Right ventricle myocardium superior (tissue), 1 donor: ENCODE data around the gene ARHGAP42. TPM values are rescaled to one million over a fixed set of nuclear protein-coding genes. Genes with fewer than 3 reads are reported as not detected.

Source experiments
- ATAC-seq: fragments of 200-7000 bp; cut with Tn5 transposase; one replicate; pipeline ENCODE4 v1.9.1; 2020; ENCODE audit warnings: mild to moderate bottlenecking; ENCODE audit not compliant: poor library complexity
- DNase-seq: peaks from one replicate; pipeline ENCODE4 v3.0.0-alpha.2; 2020
- intact Hi-C: fragments of 100-400 bp; cut with DNase I; formaldehyde crosslinking; loops from one replicate; pipeline ENCODE4 v1.11.2; 2022
- total RNA-seq: library from RNA; stranded (reverse); fragmentation: NEBNext Ultra II Directional; extraction: Animal tissue kit (Norgen Biotek cat#: 25700); gene quantifications from one replicate; pipeline ENCODE4 v1.2.1, GENCODE V29; 2021
- donor health status: DM: no; HTN: yes; CAD: no; lungs with severe emphysema.

Gene ARHGAP42
- total RNA-seq, 1 donor from 2014 or later: 7.2 TPM

DNA sequence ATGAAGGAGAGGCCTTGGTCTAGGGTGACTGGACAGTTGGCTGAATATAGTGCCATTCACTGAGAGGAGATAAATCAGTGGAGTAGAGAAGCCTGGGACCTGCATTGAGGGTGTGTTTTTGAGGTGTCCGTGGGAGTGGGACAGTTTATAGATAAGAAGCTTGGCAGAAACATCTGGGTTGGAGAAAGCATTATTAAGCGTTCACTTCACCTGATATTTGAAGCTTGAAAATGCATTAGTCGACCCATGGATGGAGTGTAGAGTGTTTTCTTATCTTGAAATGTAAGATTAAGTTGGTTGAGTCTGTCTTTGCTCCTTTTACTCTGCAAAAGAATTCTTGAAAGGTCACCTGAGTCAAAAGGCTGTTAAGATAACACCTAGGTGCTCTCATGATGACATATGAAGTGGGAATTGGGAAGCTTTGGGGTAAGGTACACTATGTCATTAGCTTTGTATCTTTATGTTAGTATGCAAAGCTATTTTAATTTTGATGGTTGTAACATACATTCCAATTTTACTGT is 160.7 kb downstream of the ARHGAP42 start:
- ATAC-seq (no peak), DNase-seq (no peak)
- intact Hi-C loops: no loop called here

DNA sequence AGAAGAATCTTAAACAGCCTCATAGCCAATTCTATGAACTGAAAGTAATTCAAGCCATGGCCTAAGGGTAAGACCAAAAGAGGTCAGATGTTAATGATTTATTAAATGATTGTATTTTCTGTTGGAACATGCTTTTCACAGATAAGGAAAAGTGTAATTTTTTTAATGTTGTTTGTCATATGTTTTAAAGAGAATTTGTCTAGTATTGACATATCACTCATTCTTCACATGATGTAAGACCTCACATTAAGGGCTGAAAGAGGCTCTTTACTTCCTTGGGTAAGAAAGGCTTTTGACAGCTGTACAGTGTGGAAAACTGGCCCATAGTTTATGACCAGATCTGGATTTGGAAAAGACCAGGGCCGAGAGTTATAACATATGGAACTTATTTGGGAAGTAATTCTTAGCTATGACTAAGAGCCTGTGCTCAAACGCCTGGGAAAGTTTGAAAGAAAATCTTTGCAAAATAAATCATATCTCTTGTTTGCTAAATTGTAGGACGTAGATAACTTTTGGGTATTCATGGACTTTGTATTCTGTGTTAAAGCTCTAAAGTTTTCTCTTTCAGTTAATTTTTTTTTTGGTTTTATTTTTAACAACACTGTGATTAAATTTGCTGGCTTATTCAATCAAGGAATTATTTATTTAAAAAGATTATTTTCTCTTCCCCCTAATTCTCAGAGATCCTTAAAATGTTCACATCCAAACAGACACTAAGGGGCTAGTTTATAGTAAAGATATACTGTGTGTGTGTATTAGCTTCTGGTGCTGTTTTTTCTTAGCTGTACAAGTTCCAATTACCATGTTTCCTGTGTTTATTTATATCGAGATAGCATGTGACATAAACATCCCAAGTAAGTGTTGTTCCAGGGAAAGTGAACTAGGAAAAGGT is 162.2 kb downstream of the ARHGAP42 start:
- intact Hi-C loops: no loop called here
- no peak for DNase-seq

DNA sequence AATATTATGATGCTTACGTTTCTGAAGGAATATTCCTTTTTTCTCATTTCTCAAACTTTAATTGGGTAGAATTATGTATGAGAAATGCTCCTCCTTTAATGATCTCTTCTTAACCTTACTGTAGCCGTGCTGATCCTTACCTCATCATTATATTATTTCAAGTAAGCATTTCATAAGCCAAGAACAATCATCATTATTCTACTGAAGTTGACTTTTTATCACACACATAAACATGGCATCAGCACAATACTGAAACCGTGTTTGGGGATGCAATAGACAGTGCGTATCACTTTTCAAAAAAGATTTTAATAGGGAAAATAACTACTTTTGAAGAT is 162.8 kb downstream of the ARHGAP42 start:
- intact Hi-C loops: loop anchor here (10.0 kb wide), 1 partner anchor 85 kb away; no protein-coding TSS in a partner anchor
- DNase-seq (no peak), ATAC-seq (peak; percentile 17)

More for the DNA sequence above, 162.2 kb downstream of the ARHGAP42 start:
- ATAC-seq: peak; percentile 52

DNA sequence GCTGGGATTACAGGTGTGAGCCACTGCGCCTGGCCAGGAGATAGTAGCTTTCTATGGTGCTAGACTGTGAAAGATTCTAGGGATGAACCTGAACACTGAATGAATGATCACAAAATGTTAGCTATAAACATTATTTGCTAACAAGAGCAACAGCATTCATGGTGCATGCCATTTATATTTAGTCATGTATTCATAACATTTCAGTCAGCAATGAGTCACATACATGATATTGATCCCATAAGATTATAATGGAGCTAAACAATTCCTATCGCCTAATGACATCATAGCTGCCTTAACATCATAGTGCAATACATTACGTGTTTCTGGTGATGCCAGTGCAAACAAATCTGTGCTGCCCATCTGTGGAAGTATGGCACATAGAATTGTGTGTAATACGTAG is 164.1 kb downstream of the ARHGAP42 start:
- intact Hi-C loops: loop anchor here (10.0 kb wide), 1 partner anchor 84 kb away; no protein-coding TSS in a partner anchor
- DNase-seq: no peak
- no peak for ATAC-seq

DNA sequence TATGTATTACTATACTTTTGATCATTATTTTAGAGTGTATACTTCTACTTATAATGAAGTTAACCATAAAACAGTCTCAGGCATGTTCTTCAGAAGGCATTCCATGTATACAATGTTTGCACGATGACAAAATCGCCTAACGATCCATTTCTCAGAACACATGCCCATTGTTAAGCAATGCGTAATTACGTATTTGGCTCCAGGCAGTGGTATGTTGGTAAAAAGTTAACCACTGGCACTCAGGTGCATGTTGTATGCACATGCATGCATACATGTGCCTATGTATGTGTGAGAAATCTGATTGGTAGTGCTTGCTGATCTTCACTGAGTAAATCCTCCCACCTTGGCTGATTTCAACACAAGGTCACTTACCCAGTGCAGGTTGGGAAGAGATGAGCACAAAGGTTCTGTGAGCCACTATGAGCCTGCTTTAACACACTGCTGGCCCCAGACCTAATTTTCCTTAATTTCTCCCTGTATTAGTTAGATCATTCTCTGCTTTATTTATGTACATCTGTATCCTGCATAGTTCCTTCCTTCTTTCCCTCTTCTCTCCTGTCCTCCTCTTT is 164.6 kb downstream of the ARHGAP42 start:
- DNase-seq (no peak), ATAC-seq (no peak)
- intact Hi-C loops: loop anchor here (10.0 kb wide), 1 partner anchor 83 kb away; no protein-coding TSS in a partner anchor

DNA sequence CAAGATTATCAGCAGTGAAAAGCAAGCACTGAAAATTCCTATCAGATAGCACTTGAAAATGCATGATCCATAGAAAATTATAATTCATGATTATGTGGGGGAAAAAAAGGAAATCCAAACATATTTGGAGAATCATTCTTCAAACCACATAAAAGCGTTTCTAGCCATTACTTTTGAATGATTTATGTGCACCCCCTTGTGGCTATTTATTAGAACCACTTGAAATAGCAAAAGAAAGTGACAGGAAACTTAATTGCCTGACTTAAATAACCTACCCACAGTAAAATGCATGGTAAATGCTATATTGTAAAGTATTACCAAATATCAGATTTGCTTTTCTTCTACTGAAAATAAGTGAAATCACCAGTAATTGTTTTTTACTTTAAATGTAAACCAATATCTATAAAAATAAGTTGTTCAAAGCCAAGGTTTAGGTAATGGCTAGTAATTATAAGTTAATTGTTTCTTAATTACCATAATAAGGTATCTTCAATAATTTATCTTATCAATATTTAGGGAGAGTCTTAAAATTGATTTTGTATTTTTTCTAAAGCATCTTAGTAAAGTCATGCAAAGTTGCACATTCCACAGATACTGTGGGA is 168.5 kb downstream of the ARHGAP42 start:
- peak; percentile 45 for ATAC-seq
- intact Hi-C loops: loop anchor here (2.0 to 10.0 kb wide), 3 partner anchors 79 to 278 kb away; no protein-coding TSS in a partner anchor
- no peak for DNase-seq

DNA sequence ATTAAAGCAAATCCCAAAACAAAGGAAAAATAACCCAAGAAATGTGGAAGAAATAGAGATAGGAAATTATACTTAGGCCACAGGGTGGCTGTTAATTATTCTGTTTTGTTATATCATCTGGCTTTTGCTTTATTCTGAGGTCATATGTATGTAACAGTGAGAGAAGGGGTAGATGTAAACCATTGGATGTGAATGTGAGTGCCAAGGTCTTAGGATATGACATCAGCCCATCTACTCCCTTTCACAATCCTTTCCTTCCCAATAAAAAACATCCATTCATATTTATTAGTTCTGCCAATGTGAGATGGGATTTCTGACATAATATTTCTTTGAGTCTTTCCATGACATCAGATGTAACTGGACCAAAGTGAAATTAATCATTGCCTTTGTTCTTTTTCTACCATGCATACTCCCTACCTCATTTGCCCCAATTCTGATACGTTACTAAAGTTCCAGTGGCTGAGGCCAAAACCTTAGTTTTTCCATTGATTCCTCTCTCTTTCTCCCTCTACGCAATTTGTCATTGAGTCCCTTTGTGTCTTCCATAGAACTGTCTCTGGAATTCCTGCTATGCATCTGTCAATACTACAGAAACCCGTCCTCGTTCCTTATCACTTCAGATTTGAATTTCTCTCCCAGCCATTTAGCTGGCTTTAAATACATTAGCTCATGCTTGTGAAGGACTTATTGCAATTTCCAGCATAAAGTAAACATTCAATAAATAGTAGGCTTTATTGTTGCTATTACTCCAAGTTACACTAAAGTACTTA is 170.3 kb downstream of the ARHGAP42 start:
- ATAC-seq (no peak), DNase-seq (no peak)
- intact Hi-C loops: loop anchor here (5.0 to 10.0 kb wide), 2 partner anchors 77 to 280 kb away; no protein-coding TSS in a partner anchor

DNA sequence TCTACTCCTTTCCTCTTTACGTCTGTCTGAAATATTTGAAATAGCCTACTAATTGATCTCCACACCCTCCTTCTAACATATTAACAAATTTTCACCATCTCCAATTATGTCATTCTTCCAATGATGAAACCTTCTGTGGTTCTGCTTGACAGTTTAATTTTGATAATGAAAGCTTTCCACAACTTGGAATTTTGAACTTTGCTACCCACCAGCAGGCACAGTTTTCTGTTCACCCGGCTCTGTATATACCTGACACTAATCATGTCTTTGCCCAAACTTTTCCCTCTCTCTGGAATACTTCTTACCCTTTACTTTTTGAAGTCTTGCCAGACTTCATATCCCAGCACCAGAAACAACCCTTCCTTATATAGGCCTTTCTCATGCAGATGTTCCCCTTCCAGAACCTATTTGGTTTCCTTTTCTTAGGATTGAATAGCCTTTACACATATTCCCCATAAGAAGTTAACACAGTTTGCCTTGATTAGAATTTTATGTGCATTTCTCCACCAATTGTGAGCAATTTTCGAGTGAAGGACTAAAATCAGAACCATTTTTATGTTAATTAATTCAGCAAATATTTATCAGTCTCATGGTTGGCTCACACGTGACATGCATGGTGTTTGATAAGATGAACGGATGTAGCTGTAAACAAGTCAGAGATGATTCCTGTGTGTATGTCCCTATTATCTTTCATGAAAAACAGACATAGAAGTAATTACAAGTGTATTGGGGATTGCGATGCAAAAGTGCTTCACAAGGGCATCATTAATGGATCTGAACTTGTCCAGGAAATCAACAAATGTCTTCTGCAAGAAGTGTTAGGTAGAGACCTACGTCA is 173.4 kb downstream of the ARHGAP42 start:
- ATAC-seq (no peak), DNase-seq (no peak)
- intact Hi-C loops: loop anchor here (10.0 kb wide), 1 partner anchor 54 kb away; no protein-coding TSS in a partner anchor

DNA sequence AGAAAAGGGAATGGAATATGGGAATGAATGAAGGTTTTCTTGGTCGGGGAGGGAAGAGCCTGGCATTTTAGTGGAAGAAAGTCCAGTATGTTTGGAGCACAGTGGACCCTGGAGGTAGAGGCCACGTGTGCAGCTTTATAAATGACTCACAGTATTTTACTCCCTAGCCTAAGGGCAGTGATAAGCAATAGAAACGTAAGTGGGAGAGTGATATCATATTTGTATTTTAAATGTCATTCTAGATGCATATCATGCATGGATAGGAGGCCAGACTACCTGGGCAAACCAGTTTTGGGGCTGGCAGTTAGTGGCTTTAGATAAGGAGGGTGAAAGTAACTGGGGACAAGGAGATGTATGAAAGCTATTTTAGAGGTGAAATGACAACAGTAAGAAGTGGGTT is 174.1 kb downstream of the ARHGAP42 start:
- intact Hi-C loops: loop anchor here (10.0 kb wide), 1 partner anchor 54 kb away; no protein-coding TSS in a partner anchor
- DNase-seq (no peak), ATAC-seq (no peak)

DNA sequence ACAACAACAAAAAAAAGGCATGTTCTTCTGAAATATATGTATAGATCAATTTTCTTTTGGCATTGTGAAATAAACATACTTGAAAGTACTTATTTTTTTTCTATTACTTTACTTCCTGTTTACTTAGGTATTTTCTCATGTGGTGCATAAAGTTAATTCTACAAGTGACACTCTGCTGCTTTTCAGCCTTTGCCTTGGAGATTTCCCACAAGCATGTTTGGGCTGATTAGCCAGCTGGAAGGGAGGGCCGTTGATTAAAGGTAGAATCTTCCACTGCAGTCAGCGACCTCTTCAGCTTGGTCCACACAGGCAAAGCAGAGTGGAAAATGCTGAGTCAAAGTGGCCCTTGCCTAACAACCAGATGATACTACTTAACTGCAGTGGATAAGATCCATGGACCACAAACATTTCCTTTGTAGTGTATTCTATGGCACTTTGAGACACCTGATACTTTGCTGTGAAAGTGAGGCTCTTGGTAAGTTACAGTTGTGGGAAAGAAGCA is 176.0 kb downstream of the ARHGAP42 start:
- intact Hi-C loops: loop anchor here (10.0 kb wide), 1 partner anchor 52 kb away; no protein-coding TSS in a partner anchor
- ATAC-seq (peak; percentile 77), DNase-seq (no peak)

DNA sequence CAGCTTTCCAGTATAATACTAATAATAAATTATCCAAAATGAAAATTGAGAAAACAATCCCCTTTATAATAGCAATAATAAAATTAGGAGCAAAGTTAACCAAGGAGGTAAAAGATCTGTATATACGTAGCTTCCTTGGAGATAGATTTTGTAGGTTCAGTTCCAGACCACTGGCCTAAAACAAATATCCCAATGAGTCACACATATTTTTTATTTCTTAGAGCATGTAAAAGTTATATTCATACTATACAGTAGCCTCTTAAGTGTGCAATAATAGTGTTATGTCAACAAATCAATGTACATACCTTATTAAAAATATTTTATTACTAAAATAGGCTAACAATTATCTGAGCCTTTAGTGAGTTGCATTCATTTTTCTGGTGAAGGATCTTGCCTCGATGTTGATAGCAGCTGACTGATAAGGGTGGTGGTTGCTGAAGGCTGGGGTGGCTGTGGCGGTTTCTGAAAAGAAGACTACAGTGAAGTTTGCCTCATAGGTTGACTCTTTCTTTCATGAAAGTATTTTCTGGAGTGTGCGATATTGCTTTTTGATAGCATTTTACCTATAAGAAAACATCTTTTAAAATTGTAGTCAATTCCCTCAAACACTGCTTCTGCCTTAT is 178.5 kb downstream of the ARHGAP42 start:
- intact Hi-C loops: loop anchor here (10.0 kb wide), 1 partner anchor 49 kb away; no protein-coding TSS in a partner anchor
- DNase-seq (no peak), ATAC-seq (no peak)

DNA sequence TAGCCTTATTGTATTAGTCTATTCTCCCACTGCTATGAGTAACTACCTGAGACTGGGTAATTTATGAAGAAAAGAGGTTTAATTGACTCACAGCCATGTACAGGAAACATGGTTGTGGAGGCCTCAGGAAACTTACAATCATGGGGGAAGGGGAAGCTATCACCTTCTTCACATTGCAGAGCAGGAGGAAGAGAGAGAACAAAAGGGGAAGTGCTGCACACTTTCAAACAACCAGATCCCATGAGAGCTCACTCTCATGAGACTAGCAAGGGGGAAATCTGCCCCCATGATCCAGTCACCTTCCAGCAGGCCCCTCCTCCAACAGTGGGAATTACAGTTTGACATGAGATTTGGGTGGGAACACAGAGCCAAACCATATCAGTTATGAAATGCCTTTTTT is 179.4 kb downstream of the ARHGAP42 start:
- ATAC-seq: no peak
- no peak for DNase-seq
- intact Hi-C loops: loop anchor here (10.0 kb wide), 1 partner anchor 48 kb away; no protein-coding TSS in a partner anchor

DNA sequence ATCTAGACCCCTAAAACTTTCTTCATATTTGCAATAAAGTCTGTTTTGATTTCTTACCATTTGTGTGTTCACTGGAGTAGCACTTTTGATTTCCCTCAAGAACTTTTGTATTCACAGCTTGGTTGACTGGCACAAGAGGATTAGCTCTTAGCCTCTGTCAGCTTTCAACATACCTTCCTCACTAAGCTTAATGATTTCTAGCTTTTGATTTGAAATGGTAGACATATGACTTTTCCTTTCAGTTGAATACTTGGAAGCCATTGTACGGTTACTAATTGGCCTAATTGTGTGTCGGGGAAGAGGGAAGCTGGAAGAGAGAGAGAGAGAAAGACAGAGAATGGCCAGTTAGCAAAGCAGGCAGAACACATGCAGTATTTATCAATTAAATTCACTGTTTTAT is 180.5 kb downstream of the ARHGAP42 start:
- ATAC-seq: no peak
- no peak for DNase-seq
- intact Hi-C loops: loop anchor here (10.0 kb wide), 1 partner anchor 47 kb away; no protein-coding TSS in a partner anchor

DNA sequence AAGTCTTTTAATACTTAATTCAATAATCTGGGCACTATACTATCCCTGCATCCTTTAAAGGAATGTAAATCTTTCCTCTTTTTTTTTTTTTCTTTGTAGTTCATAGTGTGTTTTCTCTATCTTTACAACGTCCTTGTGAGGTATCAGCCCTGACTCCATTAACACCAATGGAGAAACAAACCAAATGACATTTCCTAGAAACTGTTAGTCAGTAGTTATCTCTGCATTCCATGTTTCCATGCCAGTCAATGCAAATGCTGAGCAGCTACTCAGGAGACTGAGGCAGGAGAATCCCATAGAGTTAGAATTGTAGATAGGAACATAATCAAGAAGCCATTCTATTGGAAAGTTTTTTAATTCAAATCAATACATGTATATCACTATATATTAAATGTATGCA is 182.2 kb downstream of the ARHGAP42 start:
- intact Hi-C loops: loop anchor here (10.0 kb wide), 1 partner anchor 45 kb away; no protein-coding TSS in a partner anchor
- no peak for DNase-seq
- no peak for ATAC-seq

DNA sequence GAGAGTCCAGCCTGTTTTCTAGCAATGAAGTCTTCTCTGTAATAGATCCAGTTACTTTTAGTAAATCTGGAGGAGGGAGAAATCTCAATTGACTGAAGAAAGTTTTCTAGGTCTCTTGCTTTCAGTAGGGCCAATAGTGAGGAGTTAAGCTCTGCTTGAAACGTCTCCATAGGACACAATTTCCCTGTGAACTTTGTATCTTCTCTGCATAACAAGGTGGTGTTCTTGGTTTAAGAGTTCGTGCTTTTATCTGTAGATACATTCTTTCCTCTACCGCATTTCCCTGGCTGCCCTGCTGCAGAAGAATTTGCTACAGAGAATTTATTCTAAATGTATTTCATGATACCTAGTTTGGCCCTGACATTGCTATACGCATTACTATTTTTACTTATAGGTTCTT is 183.1 kb downstream of the ARHGAP42 start:
- intact Hi-C loops: no loop called here
- no peak for DNase-seq
- no peak for ATAC-seq

DNA sequence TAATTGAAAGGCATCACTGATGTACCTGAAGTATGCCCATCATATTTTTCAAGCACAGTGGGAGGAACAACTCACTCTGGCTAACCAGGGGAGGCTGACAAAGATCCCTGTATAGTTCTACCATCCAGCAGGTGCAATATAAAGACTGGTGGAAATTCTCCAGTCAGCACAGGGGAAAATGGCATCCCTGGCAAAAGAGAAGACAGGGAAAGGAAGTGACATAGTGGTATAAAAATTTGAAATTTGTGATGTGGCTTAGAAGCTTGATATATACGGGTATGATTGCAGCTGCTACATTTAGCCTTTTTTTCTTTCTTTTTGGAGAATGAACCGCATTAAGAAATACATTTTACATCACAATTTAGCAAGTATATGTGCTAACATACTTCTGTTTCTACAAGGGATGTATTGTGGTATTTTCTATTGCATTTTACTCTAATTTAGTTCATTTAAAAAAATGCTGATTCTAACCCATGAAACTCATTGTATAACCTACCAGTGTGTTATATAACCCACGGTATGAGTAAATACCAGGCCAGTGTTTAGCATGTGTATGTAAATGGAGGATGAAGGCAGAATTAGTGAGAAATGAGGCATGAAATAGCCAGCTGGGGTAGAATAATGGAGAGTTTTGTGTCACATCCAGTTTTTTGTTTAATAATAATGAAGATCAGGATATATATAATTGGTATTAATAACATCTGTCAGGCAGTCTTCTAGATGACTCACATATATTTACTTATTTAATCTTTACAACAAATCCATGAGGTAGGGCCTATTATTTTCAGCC is 186.1 kb downstream of the ARHGAP42 start:
- intact Hi-C loops: no loop called here
- no peak for ATAC-seq
- DNase-seq: no peak
